ENCODE results near the gene GPANK1. TPM values are rescaled to one million over a fixed set of nuclear protein-coding genes. Genes with fewer than 3 reads are reported as not detected.

The GPANK1 gene
- total and polyA plus RNA-seq, 9 of the 15 experiments (the other 6 are each of a cell fraction or from before 2014, with no cell fraction given), result 32.2 to 111 (median 46.3) TPM

DNA sequence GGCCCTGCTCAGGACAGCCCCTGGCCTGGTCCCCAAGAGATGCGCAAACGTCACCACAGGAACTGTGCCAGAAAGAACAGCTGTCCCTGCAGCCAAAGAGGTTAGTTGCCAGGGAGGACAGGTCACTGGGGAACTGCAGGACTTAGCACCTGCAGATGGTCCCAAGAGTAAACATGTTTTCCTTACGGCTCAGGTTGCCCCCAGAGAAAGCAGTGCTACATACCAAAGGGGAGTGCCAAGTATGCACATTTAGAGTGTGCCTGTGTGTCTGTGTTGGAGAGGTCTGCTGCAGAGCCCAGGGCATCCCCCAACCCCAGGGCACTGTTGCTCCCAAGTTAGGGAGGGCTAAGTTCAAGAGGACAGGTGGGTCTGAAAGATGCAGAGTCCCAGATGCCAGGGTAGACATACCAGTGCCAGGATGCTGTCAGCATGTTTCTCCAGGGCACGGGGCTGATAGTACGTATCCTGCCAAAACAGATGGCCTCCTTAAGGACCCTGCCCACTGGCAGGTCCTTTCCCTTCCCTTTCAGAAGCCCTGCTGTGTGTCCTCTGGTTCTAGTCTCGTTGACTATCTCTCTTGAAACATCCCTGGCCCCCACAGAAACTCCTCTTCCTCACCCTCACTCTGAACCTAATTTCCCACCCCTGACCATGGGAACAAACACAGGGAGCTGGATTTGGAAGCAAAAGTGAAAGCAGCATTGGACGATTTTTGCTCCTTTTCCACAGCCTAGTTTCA is 37.0 kb upstream of the GPANK1 start (continued):
- TF ChIP-seq CEBPG (CRISPR knock-in tag; IDR thresholded peaks at IDR 0.05) (peak; percentile 52; the same call in 1 of the 2 replicates), CEBPG (tag; conservative IDR thresholded peaks at IDR 0.05 in 1 of 2, IDR thresholded peaks at IDR 0.05 in 1 of 2) (no peak), NUFIP1 (IDR thresholded peaks at IDR 0.05; ENCODE audit: partially characterized antibody) (no peak), ZNF79 (CRISPR knock-in tag; IDR thresholded peaks at IDR 0.05; ENCODE audit: low read depth) (no peak), CBFB (CRISPR knock-in tag; IDR thresholded peaks at IDR 0.05) (peak; percentile 67; the same call in 1 of the 2 replicates)
- TF ChIP-seq, protein P1, sequence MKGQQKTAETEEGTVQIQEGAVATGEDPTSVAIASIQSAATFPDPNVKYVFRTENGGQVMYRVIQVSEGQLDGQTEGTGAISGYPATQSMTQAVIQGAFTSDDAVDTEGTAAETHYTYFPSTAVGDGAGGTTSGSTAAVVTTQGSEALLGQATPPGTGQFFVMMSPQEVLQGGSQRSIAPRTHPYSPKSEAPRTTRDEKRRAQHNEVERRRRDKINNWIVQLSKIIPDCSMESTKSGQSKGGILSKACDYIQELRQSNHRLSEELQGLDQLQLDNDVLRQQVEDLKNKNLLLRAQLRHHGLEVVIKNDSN (CRISPR knock-in tag; IDR thresholded peaks at IDR 0.05), result peak; percentile 62; the same call in 1 of the 2 replicates

DNA sequence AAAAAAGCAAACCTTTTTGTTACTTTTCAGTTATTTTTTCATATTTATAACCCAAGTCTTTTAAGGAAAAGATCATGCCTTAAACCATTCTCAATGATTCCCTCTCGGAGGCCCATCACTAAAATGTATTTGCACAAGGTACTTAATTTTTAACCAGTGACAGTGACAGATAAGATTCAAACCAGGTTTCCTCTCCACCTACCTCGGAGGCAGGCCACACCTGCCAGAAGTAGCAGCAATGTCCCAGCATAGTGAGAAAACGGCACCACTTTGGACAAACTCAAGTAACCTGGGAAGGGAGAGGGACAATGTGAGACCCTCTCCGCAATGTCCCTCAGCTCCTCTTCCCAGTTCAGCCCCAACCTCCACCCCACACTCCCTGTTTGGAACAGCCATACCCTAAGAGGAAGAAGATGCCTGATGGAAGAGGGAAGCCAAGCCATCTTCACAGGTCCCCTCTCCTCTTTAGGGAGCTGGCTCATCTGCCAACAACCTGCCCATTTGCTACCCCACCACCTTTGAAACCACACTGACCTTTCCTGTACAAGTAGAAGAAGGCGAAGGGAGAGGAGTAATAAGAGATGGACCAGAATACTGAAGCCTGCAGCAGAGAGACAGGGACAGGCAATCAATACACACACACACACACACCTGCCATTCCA is 36.1 kb upstream of the GPANK1 start:
- peak overlapping the region; percentile 32 to 93; a peak in 2 of 4 replicates for H3K9ac ChIP-seq (ENCODE audit: insufficient read depth in 1 of 2, low read depth in 2 of 2, low read length in 2 of 2)
- CTCF ChIA-PET (ENCODE audit: low intra/inter-chr PET ratio), result no interaction called here
- peaks cover 15 to 22% of the 10 kb centered on the region in 2 experiments for H3K4me1 ChIP-seq (replicated peaks in 1 of 2; ENCODE audit: control insufficient read depth in 2 of 2, insufficient read depth in 2 of 2, low read length in 2 of 2)
- no TSS peak for BruUV-seq (replicated peaks)
- in situ Hi-C loops (cut with MboI) (no loop called here), intact Hi-C loops (cut with micrococcal nuclease) (no loop called here)
- 73% methylated on average over 5 of the region's 5 CpGs for WGBS (ENCODE audit: insufficient coverage, low coverage, missing lambda C conversion rate)
- H2AFZ ChIP-seq (ENCODE audit: low read depth, low read length), result no peak overlapping the region
- H3K79me2 ChIP-seq (ENCODE audit: control insufficient read depth, insufficient read depth, low read length), result peaks cover 54% of the 10 kb centered on the region
- ATAC-seq, result no peak
- peaks cover 5% of the 10 kb centered on the region for H3K9me1 ChIP-seq (ENCODE audit: control insufficient read depth, insufficient read depth, low read length)
- peak overlapping the region; percentile 87 for H3K4me2 ChIP-seq (ENCODE audit: insufficient read depth, low read length)
- H3K9me3 ChIP-seq (replicated peaks; ENCODE audit: control insufficient read depth, insufficient read depth, low read depth, low read length), result no peaks in the 10 kb centered on the region
- POLR2A ChIA-PET, result interaction anchor here (0.6 to 9.7 kb wide), 6 partner anchors 9 to 38 kb away, joined by 3 to 158 read pairs (median 11); partner anchors contain the start of genes CSNK2B, GPANK1 and MSH5
- DNase-seq (ENCODE audit: extremely low read depth in 1 of 4, low spot score in 3 of 4), result no peak
- H3K36me3 ChIP-seq (ENCODE audit: control insufficient read depth, insufficient read depth, low read length), result peaks cover 54% of the 10 kb centered on the region
- H3K27me3 ChIP-seq (ENCODE audit: control insufficient read depth in 2 of 2, insufficient read depth in 2 of 2, low read length in 2 of 2), result no peaks in the 10 kb centered on the region
- FAIRE-seq, result no peak
- H4K20me1 ChIP-seq (replicated peaks; ENCODE audit: control insufficient read depth, insufficient read depth, low read length), result no peaks in the 10 kb centered on the region; the same call in 1 of the 2 replicates
- H3K4me3 ChIP-seq, result no peak overlapping the region
- H3K27ac ChIP-seq (ENCODE audit: extremely low read depth, low read depth, low read length), result peak overlapping the region; percentile 14; the same call in 1 of the 3 replicates
- TF ChIP-seq ZNF282 (CRISPR knock-in tag; IDR thresholded peaks at IDR 0.05) (no peak), DNMT1 (IDR thresholded peaks at IDR 0.05) (no peak), LCOR (CRISPR knock-in tag; IDR thresholded peaks at IDR 0.05) (no peak), SMARCC2 (IDR thresholded peaks at IDR 0.05; ENCODE audit: low read depth) (no peak), KAT2B (IDR thresholded peaks at IDR 0.05; ENCODE audit: low read depth, low read length) (no peak), ARHGAP35 (IDR thresholded peaks at IDR 0.05; ENCODE audit: partially characterized antibody) (no peak), DMBX1 (CRISPR knock-in tag; IDR thresholded peaks at IDR 0.05; ENCODE audit: borderline replicate concordance) (no peak), FUS (optimal IDR thresholded peaks at IDR 0.05; ENCODE audit: low read depth, low read length) (no peak), MIER1 (IDR thresholded peaks at IDR 0.05; ENCODE audit: low read depth) (no peak)
- TF ChIP-seq, protein P2, sequence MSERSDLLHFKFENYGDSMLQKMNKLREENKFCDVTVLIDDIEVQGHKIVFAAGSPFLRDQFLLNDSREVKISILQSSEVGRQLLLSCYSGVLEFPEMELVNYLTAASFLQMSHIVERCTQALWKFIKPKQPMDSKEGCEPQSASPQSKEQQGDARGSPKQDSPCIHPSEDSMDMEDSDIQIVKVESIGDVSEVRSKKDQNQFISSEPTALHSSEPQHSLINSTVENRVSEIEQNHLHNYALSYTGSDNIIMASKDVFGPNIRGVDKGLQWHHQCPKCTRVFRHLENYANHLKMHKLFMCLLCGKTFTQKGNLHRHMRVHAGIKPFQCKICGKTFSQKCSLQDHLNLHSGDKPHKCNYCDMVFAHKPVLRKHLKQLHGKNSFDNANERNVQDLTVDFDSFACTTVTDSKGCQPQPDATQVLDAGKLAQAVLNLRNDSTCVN (CRISPR knock-in tag; IDR thresholded peaks at IDR 0.05), result no peak
- TF ChIP-seq, protein P3, sequence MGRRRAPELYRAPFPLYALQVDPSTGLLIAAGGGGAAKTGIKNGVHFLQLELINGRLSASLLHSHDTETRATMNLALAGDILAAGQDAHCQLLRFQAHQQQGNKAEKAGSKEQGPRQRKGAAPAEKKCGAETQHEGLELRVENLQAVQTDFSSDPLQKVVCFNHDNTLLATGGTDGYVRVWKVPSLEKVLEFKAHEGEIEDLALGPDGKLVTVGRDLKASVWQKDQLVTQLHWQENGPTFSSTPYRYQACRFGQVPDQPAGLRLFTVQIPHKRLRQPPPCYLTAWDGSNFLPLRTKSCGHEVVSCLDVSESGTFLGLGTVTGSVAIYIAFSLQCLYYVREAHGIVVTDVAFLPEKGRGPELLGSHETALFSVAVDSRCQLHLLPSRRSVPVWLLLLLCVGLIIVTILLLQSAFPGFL (CRISPR knock-in tag; IDR thresholded peaks at IDR 0.05), result peak; percentile 42; the same call in 1 of the 2 replicates
